Keratinocyte (primary cell): ENCODE data around the gene KLHL36. TPM values are rescaled to one million over a fixed set of nuclear protein-coding genes. Genes with fewer than 3 reads are reported as not detected.
"Not testable (repeated sequence)": the region's sequence is repeated elsewhere in the genome, so short reads cannot be mapped to it uniquely, and the experiment has no call there.

Source experiments
- DNase-seq: peaks from one replicate; pipeline ENCODE4 v3.0.0-alpha.2; 2011; ENCODE audit warnings: low read depth, missing footprints, low spot score
- FAIRE-seq: peaks from 2 replicates; lab custom pipeline; 2011; peaks lifted over from hg19 to GRCh38; lab: Jason Lieb, UNC
- H2AFZ ChIP-seq: 2 replicates; pipeline ENCODE4 v1.6.0; 2012; ENCODE audit warnings: low read length, control low read depth, inconsistent platforms; ENCODE audit not compliant: control insufficient read depth
- H3K27ac ChIP-seq: 2 replicates; pipeline ENCODE4 v1.5.1; 2011; ENCODE audit warnings: low read length; ENCODE audit not compliant: control insufficient read depth, insufficient read depth
- H3K27me3 ChIP-seq: 3 replicates; pipeline ENCODE4 v1.6.0; 2011; ENCODE audit warnings: low read length; ENCODE audit not compliant: control insufficient read depth, insufficient read depth; ENCODE audit errors: extremely low read depth
- H3K36me3 ChIP-seq, 2 experiments: 2 replicates in 1 of 2; 3 replicates in 1 of 2; pipeline ENCODE4 v1.5.1; 2011; ENCODE audit warnings: low read length in 2 of 2, mild to moderate bottlenecking in 1 of 2; ENCODE audit not compliant: control insufficient read depth in 2 of 2, insufficient read depth in 2 of 2; ENCODE audit errors: extremely low read depth in 1 of 2
- H3K4me1 ChIP-seq: 3 replicates; pipeline ENCODE4 v1.5.1; 2011; ENCODE audit warnings: low read length; ENCODE audit not compliant: control insufficient read depth, insufficient read depth; ENCODE audit errors: extremely low read depth
- H3K4me2 ChIP-seq: 3 replicates; pipeline ENCODE4 v1.6.0; 2011; ENCODE audit warnings: low read depth, low read length; ENCODE audit not compliant: control insufficient read depth, insufficient read depth; ENCODE audit errors: extremely low read depth
- H3K4me3 ChIP-seq, 3 experiments: fragments of 200-600 bp in 1 of 3; sonication (generic) in 1 of 3; 2 replicates in 2 of 3; 3 replicates in 1 of 3; pipeline ENCODE4 v1.5.1; 2011 to 2016; ENCODE audit warnings: low read length in 3 of 3, mild to moderate bottlenecking in 3 of 3, control low read depth in 2 of 3, inconsistent platforms in 1 of 3, low read depth in 1 of 3, mixed read lengths in 1 of 3, mixed run types in 1 of 3, moderate library complexity in 1 of 3; ENCODE audit not compliant: control insufficient read depth in 2 of 3, insufficient read depth in 2 of 3; ENCODE audit errors: extremely low read depth in 1 of 3
- H3K79me2 ChIP-seq: 2 replicates; pipeline ENCODE4 v1.6.0; 2012; ENCODE audit warnings: low read length; ENCODE audit not compliant: control insufficient read depth, insufficient read depth
- H3K9ac ChIP-seq: 3 replicates; pipeline ENCODE4 v1.6.0; 2011; ENCODE audit warnings: low read length; ENCODE audit not compliant: control insufficient read depth, insufficient read depth; ENCODE audit errors: extremely low read depth
- H3K9me1 ChIP-seq: 3 replicates; pipeline ENCODE4 v1.6.0; 2011; ENCODE audit warnings: low read length; ENCODE audit not compliant: control insufficient read depth, insufficient read depth; ENCODE audit errors: extremely low read depth
- H3K9me3 ChIP-seq: 2 replicates; pipeline ENCODE4 v1.5.1; 2012; ENCODE audit warnings: low read depth, low read length; ENCODE audit not compliant: control insufficient read depth
- H4K20me1 ChIP-seq: 3 replicates; pipeline ENCODE4 v1.6.0; 2011; ENCODE audit warnings: low read length; ENCODE audit not compliant: control insufficient read depth, insufficient read depth; ENCODE audit errors: extremely low read depth
- CTCF ChIP-seq, 3 experiments: IDR thresholded peaks in 1 of 3; conservative IDR thresholded peaks in 1 of 3; optimal IDR thresholded peaks in 1 of 3; 2 replicates in 2 of 3; 3 replicates in 1 of 3; pipeline versions ENCODE3 to v1.5.1; 2011; ENCODE audit warnings: low read length in 3 of 3, mild to moderate bottlenecking in 3 of 3, moderate library complexity in 2 of 3, control low read depth in 1 of 3, inconsistent platforms in 1 of 3; ENCODE audit not compliant: insufficient read depth in 2 of 3; ENCODE audit errors: extremely low read depth in 1 of 3
- EZH2 ChIP-seq: IDR thresholded peaks from one replicate; pipeline ENCODE4 v1.6.1; 2012; ENCODE audit warnings: inconsistent platforms, mild to moderate bottlenecking, low read length, moderate library complexity
- dilution Hi-C: fragments of 300-500 bp; cut with MboI; formaldehyde crosslinking; loops from one replicate; pipeline ENCODE4 v1.7.0; 2020; ENCODE audit warnings: low sequenced_read_pairs; ENCODE audit not compliant: extremely low pct_ligation_motif_present
- polyA plus RNA-seq, 5 experiments: library from polyadenylated mRNA; depleted of rRNA in 3 of 5; stranded (reverse) in 3 of 5; stranded (forward) in 1 of 5; unstranded in 1 of 5; fragments of >200 nt; gene quantifications; 1 replicate in 1 of 5; 2 replicates in 3 of 5; 3 replicates in 1 of 5; pipeline versions ENCODE4 v1.2.1 to v1.2.3, GENCODE V29; 2011 to 2012; ENCODE audit warnings: missing spikeins in 2 of 5, low read depth in 1 of 5, low replicate concordance in 1 of 5

Gene KLHL36
- polyA plus RNA-seq, 1 donor (not counting 4 experiments of a cell fraction or from before 2014, with no cell fraction given): 27.5 TPM

DNA sequence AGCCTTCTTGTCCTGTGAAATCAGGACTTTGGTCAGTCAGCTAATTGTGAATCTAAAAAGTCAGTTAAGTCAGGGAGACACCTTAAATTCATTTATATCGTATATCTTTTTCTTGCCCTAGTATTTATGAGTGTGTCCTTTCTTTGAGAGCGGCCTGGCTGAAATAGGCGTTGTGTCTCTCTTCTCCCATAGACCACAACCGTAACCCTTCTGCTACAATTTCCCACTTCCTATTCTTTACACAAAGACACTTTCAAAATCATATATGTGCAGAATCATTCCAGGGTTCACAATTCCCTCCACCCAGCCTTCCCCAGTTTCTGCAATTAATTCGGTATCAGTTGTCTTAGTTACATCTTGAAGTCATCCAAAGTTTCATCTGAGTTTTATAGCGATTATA lies 16.4 kb upstream of the KLHL36 start:
- no peaks in the 10 kb centered on the region for H3K9me1 ChIP-seq
- H2AFZ ChIP-seq: no peak overlapping the region
- TF ChIP-seq CTCF (optimal IDR thresholded peaks at IDR 0.05 in 1 of 3, IDR thresholded peaks at IDR 0.05 in 1 of 3, conservative IDR thresholded peaks at IDR 0.05 in 1 of 3; ENCODE audit: extremely low read depth in 1 of 3, insufficient read depth in 2 of 3, low read length in 3 of 3) (no peak), EZH2 (no peak)
- H3K27me3 ChIP-seq: no peaks in the 10 kb centered on the region
- H3K4me2 ChIP-seq: no peak overlapping the region
- no peaks in the 10 kb centered on the region for H4K20me1 ChIP-seq
- dilution Hi-C loops: no loop called here
- no peaks in the 10 kb centered on the region for H3K79me2 ChIP-seq
- H3K9me3 ChIP-seq: no peaks in the 10 kb centered on the region
- H3K4me3 ChIP-seq: no peak overlapping the region
- H3K4me1 ChIP-seq: peaks cover 4% of the 10 kb centered on the region
- no peak overlapping the region for H3K9ac ChIP-seq
- no peak for DNase-seq
- no peak overlapping the region for H3K27ac ChIP-seq
- H3K36me3 ChIP-seq: no peaks in the 10 kb centered on the region
- FAIRE-seq: no peak

- dilution Hi-C loops, FAIRE-seq, DNase-seq, H3K27me3 ChIP-seq, H3K9me3 ChIP-seq, H3K36me3 ChIP-seq, H3K4me1 ChIP-seq, H4K20me1 ChIP-seq, H3K4me2 ChIP-seq, H3K79me2 ChIP-seq, H3K27ac ChIP-seq, H2AFZ ChIP-seq, H3K4me3 ChIP-seq, H3K9ac ChIP-seq, H3K9me1 ChIP-seq: not testable (repeated sequence)
Observed at GRCh38 chr16:84632862-84633261, 15.4 kb upstream of the KLHL36 start.

- FAIRE-seq (no peak), DNase-seq (no peak)
- Histone ChIP-seq H2AFZ (no peak overlapping the region), H3K9me1 (no peaks in the 10 kb centered on the region), H3K4me3 (no peak overlapping the region), H3K4me1 (peaks cover 4% of the 10 kb centered on the region), H4K20me1 (no peaks in the 10 kb centered on the region), H3K27me3 (no peaks in the 10 kb centered on the region), H3K9me3 (no peaks in the 10 kb centered on the region), H3K27ac (no peak overlapping the region), H3K36me3 (no peaks in the 10 kb centered on the region), H3K9ac (no peak overlapping the region), H3K4me2 (no peak overlapping the region), H3K79me2 (no peaks in the 10 kb centered on the region)
- dilution Hi-C loops: no loop called here
- TF ChIP-seq CTCF (optimal IDR thresholded peaks at IDR 0.05 in 1 of 3, IDR thresholded peaks at IDR 0.05 in 1 of 3, conservative IDR thresholded peaks at IDR 0.05 in 1 of 3; ENCODE audit: extremely low read depth in 1 of 3, insufficient read depth in 2 of 3, low read length in 3 of 3) (no peak), EZH2 (no peak)
Observed at GRCh38 chr16:84633622-84634021, 14.7 kb upstream of the KLHL36 start.
